GM19193 (cell line): ENCODE measurements around the gene GALNT10.

Experiments used
- POLR2A ChIP-seq: IDR thresholded peaks from 4 replicates; pipeline ENCODE4 v1.6.1; 2011; ENCODE audit not compliant: insufficient read depth, insufficient read length; ENCODE audit errors: extremely low read depth

Gene GALNT10

DNA sequence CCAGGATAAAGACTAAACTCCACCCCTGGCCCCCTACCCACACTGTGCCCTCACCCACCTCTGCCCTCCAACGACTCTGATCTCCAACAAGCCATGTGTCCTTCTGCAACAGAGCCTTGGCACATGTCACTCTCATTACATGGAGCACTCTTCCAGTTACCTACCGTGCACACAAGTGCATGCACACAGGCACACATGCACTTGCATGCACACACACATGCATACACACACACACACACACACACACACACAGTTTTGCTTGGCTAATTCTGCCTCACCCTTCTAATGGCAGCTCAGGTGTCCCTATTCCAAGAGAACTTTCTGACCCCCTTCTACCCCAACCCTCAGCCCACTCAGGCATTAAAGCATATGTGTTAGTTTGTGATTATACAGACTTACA, 19.6 kb downstream of the GALNT10 start:
- no peak for TF ChIP-seq POLR2A

DNA sequence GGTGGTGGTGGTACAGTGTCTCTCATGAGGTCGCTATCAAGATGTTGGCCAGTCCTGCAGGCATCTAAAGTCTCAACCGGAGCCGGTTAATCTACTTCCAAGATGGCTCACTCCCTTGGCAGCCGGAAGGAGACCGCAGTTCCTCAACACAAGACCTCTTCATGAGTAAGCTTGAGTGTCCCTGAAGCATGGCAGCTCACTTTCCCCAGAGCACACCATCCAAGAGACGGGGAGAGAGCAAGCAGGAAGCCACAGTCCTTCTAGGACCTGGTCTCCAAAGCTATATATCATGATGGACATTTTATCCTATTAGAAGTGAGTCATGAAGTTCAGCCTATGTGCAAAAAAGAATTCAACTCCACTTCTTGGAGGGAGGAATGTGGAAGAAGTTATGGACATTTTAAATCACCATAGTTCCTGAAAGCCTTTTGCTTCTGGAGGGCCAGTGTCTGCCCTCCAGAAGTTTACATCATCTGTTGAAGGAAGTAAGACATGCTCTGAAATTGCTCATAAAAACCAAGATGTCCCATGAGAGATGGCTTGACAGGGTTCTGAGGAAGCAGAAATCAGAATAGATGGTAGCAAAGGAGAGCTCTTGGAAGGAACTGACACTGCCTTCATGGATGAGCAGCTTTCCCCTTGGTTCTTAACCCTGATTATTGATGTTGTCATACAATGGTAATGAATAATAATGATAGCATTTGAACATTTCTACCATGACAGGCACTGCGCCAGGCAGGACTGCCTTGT, 21.3 kb downstream of the GALNT10 start:
- no peak for TF ChIP-seq POLR2A

DNA sequence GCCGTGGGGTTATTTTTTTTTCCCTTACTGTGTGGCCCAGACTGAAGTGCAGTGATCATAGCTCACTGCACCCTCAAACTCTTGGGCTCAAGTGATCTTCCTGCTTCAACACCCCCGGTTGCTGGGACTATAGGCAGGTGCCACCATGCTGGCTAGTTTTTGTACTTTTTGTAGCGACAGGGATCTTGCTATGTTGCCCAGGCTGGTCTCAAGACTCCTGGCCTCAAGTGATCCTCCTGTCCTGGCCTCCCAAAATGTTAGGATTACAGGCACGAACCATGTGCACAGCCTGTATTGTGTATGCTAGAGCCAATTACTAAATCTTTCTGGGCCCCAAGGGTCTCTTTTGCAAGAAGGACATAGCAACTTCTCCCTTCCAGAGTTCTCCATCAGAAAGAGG, 23.1 kb downstream of the GALNT10 start:
- no peak for TF ChIP-seq POLR2A

DNA sequence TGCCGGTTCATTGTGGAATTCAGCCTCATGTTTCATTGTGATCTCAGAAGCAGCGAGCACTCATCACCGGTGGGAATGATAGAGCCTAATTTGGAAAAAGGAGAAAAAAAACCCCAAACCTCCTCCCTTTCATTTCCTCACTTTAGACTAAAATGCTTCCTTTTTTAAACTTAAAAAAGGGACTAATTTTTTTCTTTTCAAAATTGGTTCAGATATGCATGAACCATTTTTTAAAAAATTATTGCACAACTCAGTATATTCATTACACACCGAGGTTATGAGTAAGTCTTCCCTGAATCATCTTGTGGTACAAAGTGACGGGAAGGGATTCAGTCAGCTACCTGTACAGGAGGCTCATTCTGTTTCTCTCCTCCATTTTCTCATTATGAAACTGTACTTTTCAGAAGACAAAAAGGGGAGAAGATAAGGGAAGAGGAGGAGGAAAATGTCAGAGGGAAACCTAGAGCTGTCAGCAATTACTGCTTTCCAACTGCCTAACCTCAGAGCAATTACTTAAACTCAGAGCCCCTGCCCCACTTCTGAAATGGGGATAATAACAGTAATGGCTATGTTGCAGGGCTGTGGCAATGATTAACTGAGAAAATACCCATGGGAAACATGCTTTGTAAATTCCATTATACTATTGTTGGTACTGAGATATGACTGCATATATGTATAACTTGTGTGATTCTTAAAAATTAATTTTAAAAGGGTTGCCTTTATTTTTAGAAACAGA, 24.0 kb downstream of the GALNT10 start:
- TF ChIP-seq POLR2A = no peak

DNA sequence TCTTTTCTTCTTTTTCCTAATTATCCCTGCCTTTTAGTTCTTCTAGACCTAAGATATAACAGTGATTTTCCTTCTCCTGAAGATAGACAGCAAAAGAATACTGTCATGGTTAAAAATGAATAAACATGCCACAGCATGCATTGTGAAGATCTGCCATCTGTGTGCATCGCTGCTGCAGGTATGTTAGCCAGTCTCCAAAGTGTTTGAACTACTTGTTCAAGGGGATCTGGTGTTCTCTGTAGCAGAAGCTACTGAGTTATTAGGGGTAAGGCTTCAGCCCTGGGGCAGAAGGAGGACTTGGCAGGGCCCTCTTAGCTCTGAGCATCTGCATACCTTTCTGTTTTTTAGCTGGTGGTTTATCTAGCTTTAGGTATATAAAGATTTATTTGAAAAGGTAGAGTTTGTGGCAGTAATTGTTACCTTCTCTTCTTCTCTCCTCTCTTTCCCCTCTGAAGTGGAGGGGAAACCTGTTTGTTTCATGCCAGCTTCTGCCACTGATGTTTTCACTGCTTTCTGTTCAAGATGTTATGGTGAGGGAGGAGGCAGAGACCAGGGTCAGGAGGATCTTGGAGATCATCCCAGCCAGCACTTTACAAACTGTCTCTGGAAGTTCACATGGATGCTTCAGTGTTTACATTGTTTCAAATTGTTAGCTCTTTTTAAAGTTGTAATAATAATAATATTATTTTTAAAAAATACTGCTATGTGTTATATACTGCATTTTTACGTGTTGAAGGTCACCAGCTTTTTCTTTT, 25.2 kb downstream of the GALNT10 start:
- TF ChIP-seq POLR2A = no peak

DNA sequence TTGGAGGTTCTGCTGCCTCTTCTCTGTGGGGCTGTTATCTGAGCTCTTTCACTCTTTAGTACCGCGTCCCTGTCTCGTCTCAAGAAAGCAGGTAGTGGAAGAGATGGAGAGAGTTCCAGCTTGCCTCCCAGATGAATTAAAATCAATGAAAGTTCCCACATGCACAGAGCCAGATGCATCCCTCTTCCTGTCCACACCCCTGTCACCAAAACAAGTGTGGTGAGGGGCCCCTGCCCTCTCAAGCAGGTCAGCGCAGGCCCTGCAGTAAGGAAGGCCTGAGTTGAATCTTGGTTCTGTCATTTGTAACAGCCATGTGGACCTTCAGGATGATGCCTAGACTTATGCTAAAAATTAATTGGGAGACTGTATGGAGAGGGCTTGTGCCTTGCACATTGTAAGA, 26.9 kb downstream of the GALNT10 start:
- TF ChIP-seq POLR2A = no peak

DNA sequence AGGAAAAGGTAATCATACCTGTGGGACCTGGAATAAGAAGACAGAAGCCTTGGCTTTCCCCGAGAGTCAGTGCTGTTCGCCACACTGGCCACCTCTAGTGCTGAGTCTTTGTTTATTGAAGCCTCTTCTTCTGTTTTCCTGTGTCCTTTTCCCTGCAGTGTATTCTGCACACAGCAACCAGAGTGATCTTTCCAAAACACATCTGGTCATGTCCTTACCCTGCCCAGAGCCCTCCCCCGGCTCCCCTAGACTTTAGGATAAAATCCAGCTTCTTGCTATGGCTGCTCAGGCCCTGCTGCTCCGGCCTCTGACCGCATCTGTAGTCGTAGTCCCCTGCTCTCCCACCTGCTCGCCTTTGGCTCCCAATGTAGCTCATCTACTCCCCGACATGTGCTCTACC, 28.3 kb downstream of the GALNT10 start:
- TF ChIP-seq POLR2A = no peak

DNA sequence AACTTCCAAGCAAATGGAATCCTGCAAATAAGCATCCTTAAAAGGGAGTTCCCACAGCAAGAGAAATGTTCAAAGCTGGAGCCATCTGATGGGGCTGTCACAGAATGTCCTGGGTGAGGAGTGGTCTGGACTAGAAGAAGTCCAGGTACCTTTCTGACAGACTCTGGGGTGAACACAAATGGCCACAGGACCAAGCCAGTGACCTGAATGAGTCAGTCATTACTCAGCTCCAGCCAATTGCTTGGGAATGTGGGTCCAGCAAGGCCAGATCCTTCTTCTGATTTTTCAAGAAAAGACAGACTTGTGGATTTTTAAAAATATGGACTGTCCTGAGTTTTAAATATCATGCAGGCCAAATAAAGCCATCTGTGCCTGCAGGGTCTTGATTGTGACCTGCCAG, 30.1 kb downstream of the GALNT10 start:
- no peak for TF ChIP-seq POLR2A

DNA sequence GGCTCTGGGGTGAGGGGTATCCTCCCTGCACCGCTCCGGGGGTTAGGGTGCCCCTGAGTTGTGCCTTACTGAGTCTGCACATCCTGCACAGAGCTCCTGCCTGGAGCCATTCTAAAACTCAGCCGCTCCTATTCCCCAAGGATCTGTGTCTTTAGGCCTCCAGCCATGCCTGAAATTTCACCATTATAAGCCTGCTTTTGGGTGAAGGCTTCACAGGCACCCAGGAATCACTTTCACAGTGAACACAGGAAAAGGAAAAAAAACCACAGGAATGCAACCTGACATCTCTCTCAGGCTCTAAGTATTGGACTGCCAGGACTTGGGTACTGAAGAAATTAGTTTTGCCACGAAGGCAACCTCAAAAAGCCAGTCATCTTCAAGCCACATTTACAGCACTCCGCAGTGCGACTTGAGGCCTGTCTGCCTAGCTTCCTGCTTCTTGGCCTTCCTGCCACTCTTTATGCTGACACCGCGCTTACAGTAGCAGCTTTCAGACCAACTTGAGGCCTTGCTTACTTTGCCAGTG, 30.9 kb downstream of the GALNT10 start:
- TF ChIP-seq POLR2A = no peak

DNA sequence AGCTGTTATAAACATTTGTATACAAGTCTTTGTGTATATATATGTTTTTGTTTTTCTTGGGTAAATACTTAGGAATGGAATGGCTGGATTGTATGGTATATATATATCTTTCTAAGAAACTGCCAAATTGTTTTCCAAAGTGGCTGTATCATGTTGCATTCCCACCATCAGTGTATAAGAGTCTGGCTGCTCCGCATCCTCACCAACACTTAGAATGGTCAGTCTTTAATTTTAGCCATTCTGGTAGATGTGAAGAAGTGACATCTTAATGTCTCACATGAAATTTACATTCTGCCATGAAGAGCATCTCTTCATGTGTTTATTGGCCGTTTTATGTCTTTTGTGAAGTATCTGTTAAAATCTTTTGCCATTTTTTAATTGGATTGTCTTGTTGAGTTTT, 31.9 kb downstream of the GALNT10 start:
- TF ChIP-seq POLR2A = no peak

DNA sequence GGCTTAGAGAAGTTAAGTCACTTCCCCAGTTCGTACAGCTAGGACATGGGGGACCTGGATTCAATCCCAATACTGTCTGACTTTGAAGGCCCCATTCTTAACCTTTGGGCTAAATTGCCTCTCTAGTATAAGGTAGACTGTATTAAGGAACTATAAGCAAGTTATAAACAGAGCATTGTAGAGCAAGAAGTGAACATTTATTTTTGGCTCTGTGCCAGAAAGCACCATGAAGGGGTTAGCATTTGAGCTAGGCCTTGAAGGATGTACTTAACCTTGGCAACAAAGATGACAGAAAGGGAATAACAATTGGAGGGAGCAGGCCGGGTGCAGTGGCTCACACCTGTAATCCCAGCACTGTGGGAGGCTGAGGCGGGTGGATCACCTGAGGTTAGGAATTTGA, 32.8 kb downstream of the GALNT10 start:
- no peak for TF ChIP-seq POLR2A

DNA sequence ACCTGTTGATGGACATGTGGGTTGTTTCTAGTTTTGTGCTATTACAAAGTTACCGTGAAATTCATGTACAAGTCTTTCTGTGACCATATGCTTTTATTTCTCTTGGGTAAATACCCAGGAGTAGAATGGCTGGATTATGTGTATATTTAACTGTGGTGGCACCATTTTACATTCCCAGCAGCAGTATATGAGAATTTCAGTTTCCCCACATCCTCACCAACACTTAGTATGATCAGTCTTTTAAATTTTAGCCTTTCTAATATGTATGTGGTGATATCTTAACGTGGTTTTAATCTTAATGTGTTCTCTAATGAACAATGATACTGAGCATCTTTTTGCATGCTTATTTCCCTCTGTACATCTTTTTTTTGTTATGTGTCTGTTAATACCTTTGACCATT, 36.6 kb downstream of the GALNT10 start:
- TF ChIP-seq POLR2A = no peak

DNA sequence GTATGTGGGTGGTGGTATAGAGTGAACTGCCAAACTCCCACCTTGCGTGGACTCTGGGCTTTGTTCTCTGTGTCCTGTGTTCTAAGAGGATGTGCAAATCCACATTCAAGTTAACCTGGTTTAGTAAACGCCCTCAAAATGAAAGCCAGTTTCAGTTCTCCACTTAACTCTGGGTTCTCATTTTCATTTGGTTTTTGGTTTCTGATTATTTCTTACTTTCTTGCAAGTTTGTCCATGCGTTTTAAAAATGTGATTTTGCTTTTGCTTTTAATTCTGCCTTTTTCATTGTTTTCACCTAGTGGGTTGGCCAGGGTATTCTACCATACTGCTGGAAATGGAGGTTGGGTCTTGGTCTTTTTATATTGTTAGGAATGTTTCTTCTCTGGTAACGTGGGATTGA, 38.2 kb downstream of the GALNT10 start:
- no peak for TF ChIP-seq POLR2A

DNA sequence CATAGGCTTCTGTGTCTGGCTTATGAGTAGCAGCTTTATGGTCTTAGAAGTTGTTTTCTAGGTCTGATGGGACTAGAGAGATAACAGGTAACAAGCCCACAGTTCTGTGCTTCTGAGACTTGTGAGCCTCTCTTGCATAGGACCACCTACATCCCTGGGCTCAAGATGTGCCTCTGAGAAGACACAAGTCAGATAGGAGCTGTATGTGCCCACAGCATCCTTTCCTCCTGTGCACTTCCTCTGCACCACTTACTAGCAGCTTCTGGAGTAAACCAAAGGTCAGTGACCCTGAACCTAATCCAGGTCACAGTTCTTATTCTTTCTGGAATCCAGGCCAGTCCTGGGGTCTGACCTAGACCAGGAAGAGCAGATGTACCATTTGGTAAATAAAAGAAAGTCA, 40.0 kb downstream of the GALNT10 start:
- TF ChIP-seq POLR2A = no peak

DNA sequence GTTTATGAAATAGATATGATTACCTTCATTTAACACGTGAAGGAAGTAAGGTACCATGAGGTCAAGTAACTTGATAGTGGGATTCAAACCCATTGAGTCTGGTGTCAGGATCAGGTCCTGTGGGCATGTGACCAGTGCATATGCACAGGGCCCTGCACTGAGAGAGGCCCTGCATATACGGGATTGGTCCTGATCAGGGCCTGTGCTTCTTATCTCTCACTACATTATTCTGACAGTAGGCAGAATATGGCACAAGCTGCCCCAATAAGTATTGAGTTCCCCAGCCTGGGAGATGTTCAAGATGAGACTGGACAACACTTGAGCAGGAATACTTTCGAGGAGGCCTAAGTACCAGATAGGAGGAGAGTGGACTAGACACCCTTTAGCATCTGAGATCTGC, 44.0 kb downstream of the GALNT10 start:
- no peak for TF ChIP-seq POLR2A
